OCI-LY1 (cell line): ENCODE results near the gene FOXB1.

Experiments used
- H2AFZ ChIP-seq: fragments of 200-600 bp; sonication (generic), shearing (Covaris generic); 2 replicates; pipeline ENCODE4 v1.6.0; 2014; ENCODE audit warnings: antibody characterized with exemption, mild to moderate bottlenecking, low read length
- H3F3A ChIP-seq: fragments of 200-600 bp; sonication (generic), shearing (Covaris generic); 2 replicates; pipeline ENCODE4 v1.6.0; 2014; ENCODE audit warnings: mild to moderate bottlenecking, antibody characterized with exemption, low read length, moderate library complexity; ENCODE audit not compliant: insufficient read depth
- H3K27ac ChIP-seq: fragments of 200-600 bp; sonication (generic); 2 replicates; pipeline ENCODE4 v1.5.1; 2014; ENCODE audit warnings: low read length, mixed run types, mild to moderate bottlenecking, low read depth; ENCODE audit not compliant: poor library complexity, severe bottlenecking
- H3K27me3 ChIP-seq: fragments of 200-600 bp; sonication (generic); 2 replicates; pipeline ENCODE4 v1.6.0; 2014; ENCODE audit warnings: antibody characterized with exemption, mild to moderate bottlenecking, low read length, moderate library complexity; ENCODE audit not compliant: insufficient read depth
- H3K36me3 ChIP-seq: fragments of 200-600 bp; sonication (generic); 2 replicates; pipeline ENCODE4 v1.6.1; 2014; ENCODE audit warnings: mild to moderate bottlenecking, antibody characterized with exemption, low read length, moderate library complexity, mixed read lengths; ENCODE audit not compliant: insufficient read depth
- H3K4me1 ChIP-seq: fragments of 200-600 bp; sonication (generic); 2 replicates; pipeline ENCODE4 v1.5.1; 2014; ENCODE audit warnings: mild to moderate bottlenecking, low read length, moderate library complexity; ENCODE audit not compliant: insufficient read depth, severe bottlenecking
- H3K4me2 ChIP-seq: fragments of 200-600 bp; sonication (generic), shearing (Covaris generic); 2 replicates; pipeline ENCODE4 v1.6.1; 2014; ENCODE audit warnings: low read length
- H3K4me3 ChIP-seq: fragments of 200-600 bp; sonication (generic); 2 replicates; pipeline ENCODE4 v1.5.1; 2014; ENCODE audit warnings: low read length, low read depth, mild to moderate bottlenecking, mixed read lengths; ENCODE audit not compliant: poor library complexity, severe bottlenecking
- H3K79me2 ChIP-seq: fragments of 200-600 bp; shearing (Covaris generic); 2 replicates; pipeline ENCODE4 v1.6.1; 2016; ENCODE audit warnings: mixed run types, low read length, mixed read lengths; ENCODE audit not compliant: insufficient read depth
- H3K9ac ChIP-seq: fragments of 200-600 bp; sonication (generic), shearing (Covaris generic); 2 replicates; pipeline ENCODE4 v1.6.1; 2014; ENCODE audit warnings: mild to moderate bottlenecking, low read length, mixed read lengths
- H3K9me2 ChIP-seq: fragments of 200-600 bp; sonication (generic), shearing (Covaris generic); 2 replicates; pipeline ENCODE4 v1.6.1; 2014; ENCODE audit warnings: low read depth, mild to moderate bottlenecking, low read length, mixed read lengths
- H3K9me3 ChIP-seq: fragments of 200-600 bp; shearing (Covaris generic); 2 replicates; pipeline ENCODE4 v1.6.1; 2014; ENCODE audit warnings: low read length, mixed read lengths
- H4K20me1 ChIP-seq: fragments of 200-600 bp; sonication (generic), shearing (Covaris generic); 2 replicates; pipeline ENCODE4 v1.6.0; 2016; ENCODE audit warnings: mild to moderate bottlenecking, low read length; ENCODE audit not compliant: insufficient read depth
- CTCF ChIP-seq: fragments of 200-600 bp; sonication (generic), shearing (Covaris generic); IDR thresholded peaks from 2 replicates; pipeline ENCODE4 v1.5.1; 2017; ENCODE audit warnings: mild to moderate bottlenecking, antibody characterized with exemption, low read length, moderate library complexity, mixed read lengths
- EZH2 ChIP-seq: fragments of 200-600 bp; sonication (generic), shearing (Covaris generic); IDR thresholded peaks from 2 replicates; pipeline ENCODE4 v1.8.0; 2017; ENCODE audit warnings: borderline replicate concordance, mixed run types, mild to moderate bottlenecking, antibody characterized with exemption, low read length, moderate library complexity, mixed read lengths

The FOXB1 gene

GRCh38 chr15:60000113-60000823 lies 3.8 kb upstream of the FOXB1 start:
- TF ChIP-seq EZH2, result no peak
- TF ChIP-seq CTCF, result no peak
- no peak overlapping the region for H3K27ac ChIP-seq
- H3K9me3 ChIP-seq, result no peaks in the 10 kb centered on the region
- no peak overlapping the region for H3K9ac ChIP-seq
- H3K4me1 ChIP-seq, result no peaks in the 10 kb centered on the region
- H3K4me2 ChIP-seq, result no peak overlapping the region
- no peaks in the 10 kb centered on the region for H4K20me1 ChIP-seq
- H3K27me3 ChIP-seq, result no peaks in the 10 kb centered on the region
- H3K9me2 ChIP-seq, result no peaks in the 10 kb centered on the region
- H3F3A ChIP-seq, result no peaks in the 10 kb centered on the region
- H3K4me3 ChIP-seq, result no peak overlapping the region
- no peak overlapping the region for H2AFZ ChIP-seq
- H3K36me3 ChIP-seq, result no peaks in the 10 kb centered on the region
- H3K79me2 ChIP-seq, result no peaks in the 10 kb centered on the region

- no peaks in the 10 kb centered on the region for H3K27me3 ChIP-seq
- H3K4me3 ChIP-seq, result no peak overlapping the region
- H3K36me3 ChIP-seq, result no peaks in the 10 kb centered on the region
- H3K79me2 ChIP-seq, result no peaks in the 10 kb centered on the region
- H3F3A ChIP-seq, result no peaks in the 10 kb centered on the region
- H3K27ac ChIP-seq, result no peak overlapping the region
- H3K4me1 ChIP-seq, result no peaks in the 10 kb centered on the region
- H4K20me1 ChIP-seq, result no peaks in the 10 kb centered on the region
- H2AFZ ChIP-seq, result no peak overlapping the region
- H3K9ac ChIP-seq, result no peak overlapping the region
- TF ChIP-seq CTCF (no peak), EZH2 (no peak)
- H3K4me2 ChIP-seq, result no peak overlapping the region
- no peaks in the 10 kb centered on the region for H3K9me2 ChIP-seq
- H3K9me3 ChIP-seq, result no peaks in the 10 kb centered on the region
These were observed 3.1 kb upstream of the FOXB1 start for GRCh38 chr15:60000824-60001609.

GRCh38 chr15:60001610-60002527 lies 2.2 kb upstream of the FOXB1 start:
- H3K4me2 ChIP-seq, result no peak overlapping the region
- TF ChIP-seq CTCF (no peak), EZH2 (no peak)
- no peaks in the 10 kb centered on the region for H3K36me3 ChIP-seq
- no peaks in the 10 kb centered on the region for H3K27me3 ChIP-seq
- H3K4me1 ChIP-seq, result no peaks in the 10 kb centered on the region
- H3K79me2 ChIP-seq, result no peaks in the 10 kb centered on the region
- H4K20me1 ChIP-seq, result no peaks in the 10 kb centered on the region
- H3F3A ChIP-seq, result no peaks in the 10 kb centered on the region
- H2AFZ ChIP-seq, result no peak overlapping the region
- no peak overlapping the region for H3K4me3 ChIP-seq
- H3K9me3 ChIP-seq, result no peaks in the 10 kb centered on the region
- no peak overlapping the region for H3K9ac ChIP-seq
- H3K27ac ChIP-seq, result no peak overlapping the region
- no peaks in the 10 kb centered on the region for H3K9me2 ChIP-seq
